Esophagus squamous epithelium (tissue), 5 donors: ENCODE results near the gene HPS6. TPM values are rescaled to one million over a fixed set of nuclear protein-coding genes. Genes with fewer than 3 reads are reported as not detected.
"Not testable (repeated sequence)": the region's sequence is repeated elsewhere in the genome, so short reads cannot be mapped to it uniquely, and the experiment has no call there.

ENCODE experiments used
- DNase-seq: peaks from one replicate; lab custom pipeline; 2025; lab: John Stamatoyannopoulos, UW
- H3K27ac ChIP-seq, 4 donors: fragments of 200-600 bp; sonication (generic); one replicate each; pipeline ENCODE4 v1.5.1; 2016 to 2019; ENCODE audit warnings: mild to moderate bottlenecking in 1 of 4
- H3K27me3 ChIP-seq, 4 donors: fragments of 200-600 bp; sonication (generic); 1 replicate in 3 of 4; 2 replicates in 1 of 4; pipeline versions ENCODE4 v1.5.1 to v1.6.0; 2017 to 2021; ENCODE audit warnings: antibody characterized with exemption in 1 of 4
- H3K36me3 ChIP-seq, 3 donors: fragments of 200-600 bp; sonication (generic); one replicate each; pipeline ENCODE4 v1.5.1; 2016 to 2019
- H3K4me1 ChIP-seq, 3 donors: fragments of 200-600 bp; sonication (generic); one replicate each; pipeline ENCODE4 v1.5.1; 2017 to 2019
- H3K4me3 ChIP-seq, 4 donors: fragments of 200-600 bp; sonication (generic); 1 replicate in 3 of 4; 2 replicates in 1 of 4; pipeline ENCODE4 v1.5.1; 2016 to 2019; ENCODE audit warnings: mild to moderate bottlenecking in 2 of 4, moderate library complexity in 1 of 4
- H3K9me3 ChIP-seq, 3 donors: fragments of 200-600 bp; sonication (generic); one replicate each; pipeline ENCODE4 v1.5.1; 2016 to 2019
- POLR2A ChIP-seq, 4 donors: fragments of 450-650 bp; IDR thresholded peaks; one replicate each; pipeline ENCODE4 v1.6.1; 2017; ENCODE audit warnings: antibody characterized with exemption in 4 of 4, mild to moderate bottlenecking in 4 of 4, moderate library complexity in 3 of 4
- WGBS, 2 donors: methylation state at CpG; one replicate each; pipeline ENCODE4 v1.1.5; 2018; 5-methylcytosine and 5-hydroxymethylcytosine counted together
- intact Hi-C: fragments of 100-400 bp; cut with DNase I; formaldehyde crosslinking; loops from one replicate; pipeline ENCODE4 v1.15.0; 2022
- total RNA-seq, 4 donors: library from RNA; depleted of rRNA; stranded (reverse); fragments of >200 nt; gene quantifications; one replicate each; pipeline ENCODE4 v1.1.0, GENCODE V29; 2016
- TF ChIP-seq, protein P1 (sequence below), 6 experiments: fragments of 450-650 bp in 4 of 6; fragments of 200-600 bp in 2 of 6; sonication (generic) in 2 of 6; IDR thresholded peaks; one replicate each; pipeline ENCODE4 v1.5.1; 2016 to 2019; ENCODE audit warnings: antibody characterized with exemption in 6 of 6, mild to moderate bottlenecking in 4 of 6, moderate library complexity in 4 of 6
- donor health status: DM: yes; HTN: yes; CAD: no.

The HPS6 gene
- total RNA-seq, 4 donors from 2014 or later: 22.7 to 29.4 (median 23.3) TPM

DNA sequence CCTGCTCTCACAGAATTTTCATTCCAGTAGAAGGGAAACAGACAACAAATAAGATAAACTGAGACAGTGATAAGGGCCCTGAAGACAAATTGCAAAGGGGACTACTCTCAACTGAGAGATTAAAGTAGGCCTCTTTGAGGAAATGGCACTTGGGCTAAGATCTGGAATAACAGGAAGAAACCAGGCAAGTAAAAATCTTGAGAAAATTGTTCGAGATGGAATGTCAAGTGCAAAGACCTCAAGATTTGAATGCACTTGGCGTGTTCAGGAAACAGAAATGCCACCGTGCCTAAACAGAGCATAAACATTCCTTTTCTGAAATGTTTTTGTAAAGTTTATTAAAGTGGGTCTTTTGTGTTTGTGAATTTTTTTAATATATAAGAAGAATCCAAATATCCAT, 19.9 kb upstream of the HPS6 start:
- Histone ChIP-seq H3K27ac (no peak overlapping the region), H3K4me3 (no peak overlapping the region), H3K27me3 (no peaks in the 10 kb centered on the region), H3K4me1 (peaks cover 0 to 15% (median 0%) of the 10 kb centered on the region in 3 donors), H3K36me3 (no peaks in the 10 kb centered on the region), H3K9me3 (no peaks in the 10 kb centered on the region)
- intact Hi-C loops: no loop called here
- WGBS, 2 donors: 69 to 72% methylated on average over 3 of the region's 3 CpGs
- DNase-seq: no peak
- TF ChIP-seq, protein P1, sequence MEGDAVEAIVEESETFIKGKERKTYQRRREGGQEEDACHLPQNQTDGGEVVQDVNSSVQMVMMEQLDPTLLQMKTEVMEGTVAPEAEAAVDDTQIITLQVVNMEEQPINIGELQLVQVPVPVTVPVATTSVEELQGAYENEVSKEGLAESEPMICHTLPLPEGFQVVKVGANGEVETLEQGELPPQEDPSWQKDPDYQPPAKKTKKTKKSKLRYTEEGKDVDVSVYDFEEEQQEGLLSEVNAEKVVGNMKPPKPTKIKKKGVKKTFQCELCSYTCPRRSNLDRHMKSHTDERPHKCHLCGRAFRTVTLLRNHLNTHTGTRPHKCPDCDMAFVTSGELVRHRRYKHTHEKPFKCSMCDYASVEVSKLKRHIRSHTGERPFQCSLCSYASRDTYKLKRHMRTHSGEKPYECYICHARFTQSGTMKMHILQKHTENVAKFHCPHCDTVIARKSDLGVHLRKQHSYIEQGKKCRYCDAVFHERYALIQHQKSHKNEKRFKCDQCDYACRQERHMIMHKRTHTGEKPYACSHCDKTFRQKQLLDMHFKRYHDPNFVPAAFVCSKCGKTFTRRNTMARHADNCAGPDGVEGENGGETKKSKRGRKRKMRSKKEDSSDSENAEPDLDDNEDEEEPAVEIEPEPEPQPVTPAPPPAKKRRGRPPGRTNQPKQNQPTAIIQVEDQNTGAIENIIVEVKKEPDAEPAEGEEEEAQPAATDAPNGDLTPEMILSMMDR (IDR thresholded peaks at IDR 0.05): no peak
- no peak for TF ChIP-seq POLR2A (IDR thresholded peaks at IDR 0.05)

DNA sequence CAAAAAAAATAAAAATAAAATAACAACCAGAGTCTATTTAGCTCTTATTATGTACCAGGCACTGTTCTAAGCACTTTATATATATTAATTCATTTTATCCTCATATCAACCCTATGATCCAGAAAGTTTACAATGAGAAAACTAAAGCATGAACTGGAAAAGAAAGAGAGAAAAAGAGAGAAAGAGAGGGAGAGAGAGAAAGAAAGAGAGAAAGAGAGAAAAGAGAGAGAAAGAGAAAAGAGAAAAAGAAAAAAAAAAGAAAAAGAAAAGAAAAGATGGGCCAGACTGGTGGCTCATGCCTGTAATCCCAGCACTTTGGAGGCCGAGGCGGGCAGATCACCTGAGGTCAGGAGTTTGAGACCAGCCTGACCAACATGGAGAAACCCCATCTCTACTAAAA, 19.1 kb upstream of the HPS6 start:
- H3K36me3 ChIP-seq: no peaks in the 10 kb centered on the region
- peaks cover 0 to 15% (median 0%) of the 10 kb centered on the region in 3 donors for H3K4me1 ChIP-seq
- DNase-seq: no peak
- TF ChIP-seq, protein P1 (IDR thresholded peaks at IDR 0.05): no peak
- TF ChIP-seq POLR2A (IDR thresholded peaks at IDR 0.05): no peak
- no peaks in the 10 kb centered on the region for H3K9me3 ChIP-seq
- H3K27ac ChIP-seq: no peak overlapping the region
- H3K4me3 ChIP-seq: no peak overlapping the region
- intact Hi-C loops: no loop called here
- H3K27me3 ChIP-seq: no peaks in the 10 kb centered on the region
- 90 to 100% methylated on average over 2 of the region's 2 CpGs for WGBS, 2 donors

DNA sequence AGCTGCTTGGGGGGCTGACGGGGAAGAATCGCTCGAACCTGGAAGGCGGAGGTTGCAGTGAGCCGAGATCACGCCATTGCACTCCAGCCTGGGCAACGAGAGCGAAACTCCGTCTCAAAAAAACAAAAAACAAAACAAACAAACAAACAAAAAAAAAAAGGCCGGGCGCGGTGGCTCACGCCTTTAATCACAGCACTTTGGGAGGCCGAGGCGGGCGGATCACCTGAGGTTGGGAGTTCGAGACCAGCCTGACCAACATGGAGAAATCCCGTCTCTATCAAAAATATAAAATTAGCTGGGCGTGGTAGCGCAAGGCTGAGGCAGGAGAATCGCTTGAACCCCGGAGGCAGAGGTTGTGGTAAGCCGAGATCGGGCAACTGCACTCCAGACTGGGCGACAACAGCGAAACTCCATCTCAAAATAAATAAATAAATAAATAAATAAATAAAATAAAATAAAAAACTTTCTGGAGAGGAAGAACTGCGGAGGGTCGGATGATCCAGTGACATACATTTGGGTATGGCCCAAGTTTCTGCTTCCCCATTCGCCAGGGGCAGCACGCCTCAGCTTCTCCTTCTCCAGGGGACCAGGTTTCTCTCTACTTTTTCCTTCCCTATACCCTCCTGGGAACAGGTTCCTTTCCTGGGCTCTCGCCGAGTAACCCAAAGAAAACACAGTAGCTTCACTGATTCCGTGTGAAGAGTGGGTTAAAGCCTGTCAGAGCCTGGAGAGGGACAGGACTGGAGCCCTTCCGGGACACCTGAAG, 10.1 kb upstream of the HPS6 start:
- peak overlapping the region; percentile 77 to 91 (median 82) for H3K4me3 ChIP-seq
- H3K36me3 ChIP-seq, H3K9me3 ChIP-seq, H3K27me3 ChIP-seq, intact Hi-C loops, DNase-seq: not testable (repeated sequence)
- 62 to 65% methylated on average over 28 to 32 of the region's 34 CpGs for WGBS, 2 donors
- H3K27ac ChIP-seq: peak overlapping the region; percentile 87 to 97 (median 95)
- peaks cover 13 to 43% (median 17%) of the 10 kb centered on the region in 3 donors for H3K4me1 ChIP-seq

DNA sequence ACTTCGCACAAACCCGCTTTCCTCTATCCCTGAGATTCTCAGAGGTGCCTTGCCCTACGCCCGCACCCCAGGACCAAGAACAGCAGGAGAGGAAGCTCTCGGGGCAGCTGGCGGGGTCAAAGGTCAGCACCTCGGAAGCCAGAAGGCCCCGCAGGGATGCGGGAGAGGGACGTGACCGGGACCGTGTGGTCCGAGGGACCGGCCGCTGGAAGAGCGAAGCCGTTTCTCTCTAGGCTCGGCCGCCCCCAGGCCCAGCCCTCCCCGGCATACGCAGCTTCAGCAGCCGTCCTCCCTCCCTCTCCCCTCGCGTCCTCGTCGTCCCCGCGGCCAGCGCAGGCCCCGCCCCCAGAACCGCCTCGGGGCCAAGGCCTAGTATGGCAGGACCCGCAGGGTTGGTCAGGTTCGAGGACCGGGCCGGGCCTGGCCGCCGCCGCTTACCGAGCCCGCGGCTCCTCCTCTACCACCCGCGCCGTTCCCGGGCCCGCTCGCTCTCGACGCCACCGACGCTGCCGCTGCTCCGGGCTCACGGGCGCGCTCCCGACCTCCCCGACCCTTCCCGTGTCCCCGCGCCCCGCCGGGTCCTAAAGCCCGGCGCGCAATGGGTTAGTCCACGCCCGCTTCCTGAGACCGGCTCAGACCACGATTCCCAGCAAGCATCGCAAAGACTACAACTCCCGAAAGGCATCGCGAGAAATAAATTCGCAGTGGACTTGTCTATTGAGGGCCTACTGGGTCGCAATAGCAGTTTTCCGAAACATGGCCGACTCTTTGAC, 9.3 kb upstream of the HPS6 start, which contains the start of gene ARMH3:
Gene ARMH3, minus strand, starts transcription at position 527 of the 773 bp plus-strand sequence. CDS start 16,059 bp downstream, outside the sequence.
- Histone ChIP-seq H3K27me3 (no peaks in the 10 kb centered on the region), H3K4me3 (peak within 1 kb of the TSS; percentile 77 to 91 (median 82)), H3K36me3 (no peaks in the 10 kb centered on the region), H3K27ac (peak within 1 kb of the TSS; percentile 87 to 97 (median 95)), H3K9me3 (no peaks in the 10 kb centered on the region), H3K4me1 (peaks cover 13 to 43% (median 17%) of the 10 kb centered on the region in 3 donors)
- intact Hi-C loops: no loop called here
- peak; percentile 66 for DNase-seq
- peak in 2 of 4 donors; percentile 63 to 71 for TF ChIP-seq POLR2A (IDR thresholded peaks at IDR 0.05)
- TF ChIP-seq, protein P1 (IDR thresholded peaks at IDR 0.05): peak in 1 of 6 experiments; percentile 16
- 0 to 1% methylated on average over 9 to 12 of the region's 79 CpGs for WGBS, 2 donors

DNA sequence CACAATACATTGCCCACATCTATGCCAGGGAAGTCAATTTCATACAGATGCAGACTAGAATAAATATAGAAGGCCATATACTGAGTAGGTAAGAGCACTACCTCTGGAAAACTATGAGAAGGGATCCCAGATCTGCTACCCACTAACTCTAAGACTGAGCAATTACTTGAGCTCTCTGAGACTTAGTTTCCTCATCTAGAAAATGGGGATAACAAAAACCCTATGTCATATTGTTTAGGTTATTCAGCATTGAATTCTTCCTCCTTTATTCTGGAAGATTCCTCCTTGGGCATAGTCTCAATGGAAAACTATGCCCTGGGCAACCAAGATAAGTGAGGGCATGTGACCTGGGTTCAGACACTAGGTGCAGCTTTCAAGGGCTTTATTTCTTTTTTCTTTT, 5.2 kb upstream of the HPS6 start:
- no peaks in the 10 kb centered on the region for H3K27me3 ChIP-seq
- no peaks in the 10 kb centered on the region for H3K9me3 ChIP-seq
- no peak for DNase-seq
- no peak overlapping the region for H3K27ac ChIP-seq
- peaks cover 2 to 19% (median 5%) of the 10 kb centered on the region in 3 donors for H3K4me1 ChIP-seq
- no peaks in the 10 kb centered on the region for H3K36me3 ChIP-seq
- no peak for TF ChIP-seq POLR2A (IDR thresholded peaks at IDR 0.05)
- TF ChIP-seq, protein P1 (IDR thresholded peaks at IDR 0.05): no peak
- no peak overlapping the region for H3K4me3 ChIP-seq
- intact Hi-C loops: no loop called here
